IPS-18a (cell line): ENCODE results near the gene DOCK8.

ENCODE experiments used
- H3K27ac ChIP-seq: one replicate; pipeline ENCODE4 v1.5.1; 2013; ENCODE audit warnings: low read length
- H3K27me3 ChIP-seq: one replicate; pipeline ENCODE4 v1.6.1; 2013; ENCODE audit warnings: mild to moderate bottlenecking, low read length; ENCODE audit not compliant: control insufficient read depth, insufficient read depth
- H3K36me3 ChIP-seq: one replicate; pipeline ENCODE4 v1.6.1; 2013; ENCODE audit warnings: low read depth, low read length; ENCODE audit not compliant: control insufficient read depth
- H3K4me1 ChIP-seq: one replicate; pipeline ENCODE4 v1.6.1; 2013; ENCODE audit warnings: low read depth, low read length; ENCODE audit not compliant: control insufficient read depth
- H3K4me3 ChIP-seq: one replicate; pipeline ENCODE4 v1.5.1; 2013; ENCODE audit warnings: low read length
- H3K9ac ChIP-seq: one replicate; pipeline ENCODE4 v1.6.1; 2013; ENCODE audit warnings: mild to moderate bottlenecking, low read length, moderate library complexity
- H3K9me3 ChIP-seq: one replicate; pipeline ENCODE4 v1.6.1; 2013; ENCODE audit warnings: low read depth, low read length; ENCODE audit not compliant: control insufficient read depth

Gene DOCK8

DNA sequence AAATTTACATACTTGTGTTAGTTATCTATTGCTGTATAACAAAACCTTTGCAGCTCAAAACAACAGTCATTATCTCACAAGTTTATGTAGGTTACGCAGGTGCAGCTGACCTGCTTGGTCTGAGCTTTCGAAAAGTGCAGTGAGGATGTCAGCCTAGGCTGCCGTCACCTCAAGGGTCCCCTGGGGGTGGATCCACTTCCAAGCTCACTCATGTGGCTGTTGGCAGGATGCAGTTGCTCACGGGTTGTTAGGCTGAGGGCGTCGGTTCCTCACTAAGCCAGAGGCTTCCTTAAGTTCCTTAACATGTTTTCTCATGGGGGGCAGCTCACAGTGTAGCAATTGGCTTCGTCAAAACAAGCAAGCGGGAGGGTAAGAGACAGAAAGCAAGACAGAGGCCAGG, 139.8 kb downstream of the DOCK8 start:
- Histone ChIP-seq H3K27me3 (no peaks in the 10 kb centered on the region), H3K9ac (no peak overlapping the region), H3K9me3 (no peaks in the 10 kb centered on the region), H3K27ac (no peak overlapping the region), H3K4me3 (no peak overlapping the region), H3K4me1 (no peaks in the 10 kb centered on the region), H3K36me3 (no peaks in the 10 kb centered on the region)

DNA sequence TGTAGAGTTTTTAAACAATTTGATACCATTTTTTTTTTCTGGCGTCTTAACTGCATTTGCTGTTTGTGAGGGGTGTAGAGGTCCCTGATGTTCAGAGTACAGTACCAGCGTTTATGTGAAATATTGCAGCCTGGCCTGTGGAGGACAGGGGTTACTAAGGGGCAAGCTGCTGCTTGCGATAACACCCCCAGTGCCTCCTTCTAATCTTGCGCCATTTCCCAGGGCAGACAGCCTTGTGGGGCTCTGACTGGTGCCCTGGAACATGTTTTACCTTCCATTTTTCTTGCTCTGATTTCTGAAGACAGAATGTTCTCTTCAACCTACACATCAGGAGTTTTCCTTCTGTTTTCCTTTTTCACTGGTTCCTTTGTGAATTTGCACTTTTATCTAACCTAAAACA, 142.9 kb downstream of the DOCK8 start:
- Histone ChIP-seq H3K4me3 (no peak overlapping the region), H3K27ac (no peak overlapping the region), H3K9me3 (no peaks in the 10 kb centered on the region), H3K4me1 (no peaks in the 10 kb centered on the region), H3K27me3 (no peaks in the 10 kb centered on the region), H3K36me3 (no peaks in the 10 kb centered on the region), H3K9ac (no peak overlapping the region)

DNA sequence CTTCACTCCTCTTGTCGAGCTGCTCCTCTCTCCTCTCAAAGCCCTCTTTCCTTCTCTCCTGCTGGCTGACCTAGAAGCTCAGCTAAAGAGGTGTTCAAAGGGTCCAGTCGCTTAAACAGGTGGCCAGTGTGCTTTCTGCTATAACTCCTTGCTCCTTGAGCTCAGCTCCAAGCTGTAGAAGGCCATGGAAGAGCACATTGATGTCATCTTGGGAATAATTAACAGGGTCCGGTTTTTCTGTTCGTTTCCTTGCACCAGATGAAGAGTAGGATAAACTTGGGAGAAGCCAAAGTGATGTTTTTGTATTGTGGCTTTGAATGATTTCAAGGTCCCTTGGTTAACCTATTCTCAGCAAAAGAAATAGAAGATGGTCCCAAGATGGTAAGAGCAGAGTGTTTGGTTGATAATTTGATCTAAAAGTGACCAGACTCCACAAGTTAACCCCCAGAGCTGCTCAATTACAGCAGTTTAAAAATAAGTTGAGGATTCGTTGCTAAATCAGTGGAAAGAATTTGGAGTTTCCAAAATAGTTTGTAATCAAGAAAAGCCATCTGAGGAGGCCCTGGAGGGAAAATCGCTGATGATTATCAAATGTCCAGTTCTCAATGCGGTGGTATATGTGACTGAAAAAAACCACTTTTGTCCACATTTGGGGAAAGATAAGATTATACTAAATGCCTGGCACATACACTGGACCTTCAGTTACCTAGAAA, 148.1 kb downstream of the DOCK8 start:
- H3K27me3 ChIP-seq = no peaks in the 10 kb centered on the region
- no peak overlapping the region for H3K4me3 ChIP-seq
- no peaks in the 10 kb centered on the region for H3K36me3 ChIP-seq
- H3K4me1 ChIP-seq = no peaks in the 10 kb centered on the region
- H3K9ac ChIP-seq = no peak overlapping the region
- no peak overlapping the region for H3K27ac ChIP-seq
- H3K9me3 ChIP-seq = no peaks in the 10 kb centered on the region

DNA sequence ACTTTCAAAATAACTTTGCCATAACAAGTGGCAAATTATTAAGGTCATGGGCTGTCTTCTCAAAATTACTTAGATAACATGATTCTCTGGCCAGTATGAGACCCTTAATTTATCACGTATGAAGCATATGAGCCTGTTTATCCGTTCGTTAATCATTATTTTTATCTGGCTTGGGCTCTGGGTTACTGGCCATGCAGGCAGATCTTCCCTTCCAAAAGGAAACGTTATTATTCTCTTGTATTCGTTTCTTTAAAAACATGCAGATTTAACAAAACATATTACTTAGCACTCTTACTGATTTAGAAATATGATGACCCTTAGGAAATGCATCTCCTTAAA, 148.6 kb downstream of the DOCK8 start:
- H3K4me3 ChIP-seq = no peak overlapping the region
- no peak overlapping the region for H3K9ac ChIP-seq
- H3K27me3 ChIP-seq = no peaks in the 10 kb centered on the region
- no peak overlapping the region for H3K27ac ChIP-seq
- H3K36me3 ChIP-seq = no peaks in the 10 kb centered on the region
- no peaks in the 10 kb centered on the region for H3K4me1 ChIP-seq
- no peaks in the 10 kb centered on the region for H3K9me3 ChIP-seq

DNA sequence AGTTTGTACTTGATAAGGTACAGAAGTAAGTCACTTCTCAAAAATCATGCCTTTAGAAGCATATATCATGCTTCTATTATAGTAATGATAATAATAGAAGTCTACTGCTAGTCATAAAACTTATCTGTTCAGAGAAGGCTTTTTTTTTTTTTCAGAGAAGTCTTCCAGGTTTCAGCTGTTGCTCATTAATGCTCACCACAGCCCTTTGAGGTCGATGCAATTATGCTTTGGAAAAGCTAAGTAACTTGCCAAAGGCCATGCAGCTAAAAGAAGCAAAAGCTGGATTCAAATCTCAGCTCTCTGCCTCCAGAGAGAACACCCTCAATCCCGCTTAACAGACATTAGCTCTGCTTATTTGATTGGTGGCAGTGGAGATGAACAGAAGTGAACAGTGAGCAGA, 150.8 kb downstream of the DOCK8 start:
- Histone ChIP-seq H3K36me3 (no peaks in the 10 kb centered on the region), H3K4me1 (no peaks in the 10 kb centered on the region), H3K27ac (no peak overlapping the region), H3K4me3 (no peak overlapping the region), H3K9me3 (no peaks in the 10 kb centered on the region), H3K9ac (no peak overlapping the region), H3K27me3 (no peaks in the 10 kb centered on the region)

DNA sequence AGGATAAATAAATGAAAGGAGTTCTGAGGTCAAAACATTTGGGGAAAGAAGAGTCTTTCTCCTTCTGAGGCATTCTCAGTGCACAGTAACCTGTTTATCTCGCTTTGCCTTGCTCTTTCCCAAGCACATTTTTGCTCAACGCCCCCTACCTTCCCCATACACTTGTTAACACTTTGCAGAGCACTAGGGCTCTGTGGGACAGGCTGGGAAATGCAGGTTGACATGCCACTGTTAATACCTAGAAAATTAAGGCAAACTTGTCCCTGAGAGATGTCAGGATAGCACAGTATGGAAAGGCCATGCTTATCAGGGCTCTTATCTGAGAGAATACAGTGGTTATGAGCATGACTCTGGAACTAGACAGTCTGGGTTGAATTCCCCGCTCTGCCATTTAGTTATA, 152.0 kb downstream of the DOCK8 start:
- H3K9ac ChIP-seq = no peak overlapping the region
- H3K36me3 ChIP-seq = no peaks in the 10 kb centered on the region
- H3K4me3 ChIP-seq = no peak overlapping the region
- no peaks in the 10 kb centered on the region for H3K27me3 ChIP-seq
- peaks cover 4% of the 10 kb centered on the region for H3K4me1 ChIP-seq
- H3K27ac ChIP-seq = no peak overlapping the region
- H3K9me3 ChIP-seq = no peaks in the 10 kb centered on the region

DNA sequence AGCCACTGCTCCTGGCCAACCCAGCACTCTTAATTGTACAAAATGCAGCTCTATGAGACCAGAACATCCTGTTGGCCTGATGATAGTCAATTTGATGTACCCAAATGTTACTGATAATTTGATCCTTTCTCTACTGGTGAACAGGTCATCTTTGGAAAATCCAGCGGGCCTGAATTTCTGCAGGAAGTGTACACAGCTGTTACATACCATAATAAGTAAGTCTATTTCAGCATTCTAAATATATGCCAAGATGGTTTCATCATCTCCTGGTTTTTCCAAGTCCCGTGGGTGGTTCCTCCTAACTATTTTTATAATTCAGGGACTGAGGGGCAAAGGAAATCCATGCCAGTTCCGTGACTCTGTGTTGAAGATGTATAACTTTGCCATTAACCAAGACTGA, 155.4 kb downstream of the DOCK8 start:
- Histone ChIP-seq H3K4me3 (no peak overlapping the region), H3K36me3 (no peaks in the 10 kb centered on the region), H3K27me3 (no peaks in the 10 kb centered on the region), H3K9ac (no peak overlapping the region), H3K9me3 (no peaks in the 10 kb centered on the region), H3K27ac (no peak overlapping the region), H3K4me1 (peaks cover 4% of the 10 kb centered on the region)

DNA sequence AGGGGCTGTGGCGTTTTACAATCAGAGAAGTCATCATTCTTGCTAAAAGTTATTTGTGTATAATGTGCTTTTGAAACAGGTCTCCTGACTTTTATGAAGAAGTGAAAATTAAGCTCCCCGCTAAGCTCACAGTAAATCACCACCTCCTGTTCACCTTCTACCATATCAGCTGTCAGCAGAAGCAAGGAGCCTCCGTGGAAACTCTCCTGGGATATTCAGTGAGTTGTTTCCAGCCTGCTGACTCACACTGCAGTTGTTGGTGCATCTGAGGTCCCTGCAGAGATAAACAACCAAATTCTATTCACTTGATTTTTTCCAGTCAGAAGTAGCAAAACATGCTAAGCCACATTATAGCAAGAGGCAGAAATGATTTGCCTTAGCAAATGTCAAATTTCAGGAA, 156.7 kb downstream of the DOCK8 start:
- no peaks in the 10 kb centered on the region for H3K27me3 ChIP-seq
- H3K9ac ChIP-seq = no peak overlapping the region
- no peaks in the 10 kb centered on the region for H3K9me3 ChIP-seq
- H3K36me3 ChIP-seq = no peaks in the 10 kb centered on the region
- no peak overlapping the region for H3K4me3 ChIP-seq
- H3K4me1 ChIP-seq = peaks cover 4% of the 10 kb centered on the region
- no peak overlapping the region for H3K27ac ChIP-seq

DNA sequence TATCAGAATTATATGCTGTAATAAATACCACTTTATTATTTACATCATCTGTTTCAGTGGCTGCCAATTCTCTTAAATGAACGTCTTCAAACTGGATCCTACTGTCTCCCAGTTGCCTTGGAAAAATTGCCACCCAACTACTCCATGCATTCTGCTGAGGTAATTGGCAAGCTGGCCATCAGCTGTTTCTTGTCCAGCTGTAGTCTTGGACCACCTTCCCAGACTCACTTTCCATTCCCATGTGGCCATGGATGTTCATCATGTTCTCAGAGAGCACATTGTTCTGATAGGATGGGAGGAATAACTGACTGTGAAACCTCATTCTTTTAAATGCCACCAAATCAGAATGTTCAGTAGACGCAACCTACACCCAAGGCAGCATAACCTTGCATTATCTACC, 157.5 kb downstream of the DOCK8 start:
- Histone ChIP-seq H3K4me1 (peaks cover 4% of the 10 kb centered on the region), H3K27me3 (no peaks in the 10 kb centered on the region), H3K9ac (no peak overlapping the region), H3K36me3 (no peaks in the 10 kb centered on the region), H3K4me3 (no peak overlapping the region), H3K27ac (no peak overlapping the region), H3K9me3 (no peaks in the 10 kb centered on the region)

DNA sequence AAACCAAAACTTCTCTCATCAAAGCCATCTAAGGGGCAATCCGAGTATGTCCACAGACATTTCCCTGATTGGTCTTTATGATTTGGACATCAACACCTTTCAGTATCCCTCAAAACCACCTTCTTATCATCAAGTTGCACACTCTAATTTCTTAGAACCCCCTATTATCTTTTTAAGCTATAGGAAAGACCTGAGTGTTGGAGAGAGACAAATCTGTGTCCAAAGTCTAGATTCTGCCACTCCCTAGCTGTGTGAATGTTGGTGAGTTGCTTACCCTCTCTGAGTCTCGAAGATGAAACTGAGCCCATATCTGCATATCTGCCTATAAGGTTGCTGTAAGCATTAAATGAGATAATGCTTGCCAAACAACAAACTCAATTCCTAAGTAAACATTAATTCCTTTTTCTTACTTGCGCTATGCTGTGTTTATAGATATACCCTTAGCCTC, 159.1 kb downstream of the DOCK8 start:
- Histone ChIP-seq H3K4me3 (no peak overlapping the region), H3K27me3 (no peaks in the 10 kb centered on the region), H3K36me3 (no peaks in the 10 kb centered on the region)

DNA sequence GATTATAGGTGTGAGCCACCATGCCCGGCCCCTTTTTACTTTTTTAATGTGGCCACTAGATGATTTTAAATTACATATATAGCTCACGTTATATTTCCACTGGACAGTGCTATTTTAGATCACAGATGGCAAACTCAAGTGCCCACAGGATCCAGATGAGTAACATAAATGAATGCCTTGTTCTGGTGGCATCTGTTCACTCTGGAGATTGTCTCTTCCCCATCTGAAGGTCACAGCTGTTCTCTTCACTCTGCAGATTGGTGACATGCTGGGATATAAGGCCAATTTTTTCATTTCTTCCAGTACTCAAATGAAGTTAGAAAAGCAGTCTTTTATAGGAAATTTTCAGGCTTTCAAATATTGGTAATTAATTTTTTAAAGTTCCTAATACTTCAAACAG, 160.1 kb downstream of the DOCK8 start:
- Histone ChIP-seq H3K4me1 (peaks cover 4% of the 10 kb centered on the region), H3K27ac (no peak overlapping the region), H3K27me3 (no peaks in the 10 kb centered on the region), H3K9me3 (no peaks in the 10 kb centered on the region), H3K9ac (no peak overlapping the region), H3K36me3 (no peaks in the 10 kb centered on the region), H3K4me3 (no peak overlapping the region)

More for the DNA sequence above, 159.1 kb downstream of the DOCK8 start:
- peaks cover 4% of the 10 kb centered on the region for H3K4me1 ChIP-seq
- no peak overlapping the region for H3K9ac ChIP-seq
- H3K9me3 ChIP-seq = no peaks in the 10 kb centered on the region
- no peak overlapping the region for H3K27ac ChIP-seq

DNA sequence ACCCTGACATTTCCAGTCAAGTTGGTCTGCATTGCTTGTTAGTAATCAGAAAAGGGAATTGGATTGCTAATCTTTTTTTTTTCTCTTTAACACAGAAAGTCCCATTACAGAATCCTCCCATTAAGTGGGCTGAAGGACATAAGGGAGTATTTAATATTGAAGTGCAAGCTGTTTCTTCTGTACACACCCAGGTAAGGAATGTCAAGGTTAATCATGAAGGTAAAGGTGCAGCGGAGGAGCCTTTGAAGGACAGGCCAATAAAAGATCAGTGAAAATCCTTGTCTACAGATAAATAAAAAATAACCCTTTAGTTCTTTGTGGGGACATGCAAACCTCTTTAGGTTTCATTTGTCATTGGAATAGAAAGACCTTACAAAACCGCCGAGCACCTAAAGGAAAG, 161.4 kb downstream of the DOCK8 start:
- Histone ChIP-seq H3K4me1 (peaks cover 2% of the 10 kb centered on the region), H3K9me3 (no peaks in the 10 kb centered on the region), H3K27me3 (no peaks in the 10 kb centered on the region), H3K27ac (no peak overlapping the region), H3K4me3 (no peak overlapping the region), H3K36me3 (no peaks in the 10 kb centered on the region), H3K9ac (no peak overlapping the region)
